ENCODE measurements around the gene RNF223. TPM values are rescaled to one million over a fixed set of nuclear protein-coding genes. Genes with fewer than 3 reads are reported as not detected.

RNF223 gene
- total RNA-seq, 1 donor from 2014 or later: not detected

DNA sequence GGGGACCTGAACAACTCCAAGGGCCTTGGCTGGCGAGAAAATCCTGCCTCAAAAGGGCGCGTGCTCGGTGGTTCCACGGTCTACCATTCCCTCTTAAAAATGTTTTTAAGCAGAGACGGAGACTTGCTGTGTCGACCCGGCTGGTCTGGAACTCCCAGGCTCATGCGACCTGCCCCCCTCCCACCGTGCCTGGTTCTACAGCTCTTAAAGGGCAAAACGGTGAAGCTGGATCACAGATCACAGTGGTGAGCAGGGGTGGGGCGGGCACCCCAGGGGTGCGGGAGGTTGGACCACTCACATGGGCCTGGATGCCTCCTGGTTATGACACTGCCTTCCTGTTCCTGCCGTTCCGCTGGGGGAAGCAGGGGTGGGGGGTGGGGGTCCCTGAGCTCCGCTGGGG, 46.0 kb upstream of the RNF223 start:
- Histone ChIP-seq H3K9me3 (replicated peaks) (no peaks in the 10 kb centered on the region), H3K4me3 (no peak overlapping the region), H3K27me3 (ENCODE audit: low read depth) (peaks cover 47% of the 10 kb centered on the region), H3K4me1 (peaks cover 21% of the 10 kb centered on the region), H3K36me3 (no peaks in the 10 kb centered on the region), H3K27ac (replicated peaks) (no peak overlapping the region)
- intact Hi-C loops (cut with micrococcal nuclease): no loop called here
- DNase-seq: peak; percentile 10
- TF ChIP-seq, protein P1, sequence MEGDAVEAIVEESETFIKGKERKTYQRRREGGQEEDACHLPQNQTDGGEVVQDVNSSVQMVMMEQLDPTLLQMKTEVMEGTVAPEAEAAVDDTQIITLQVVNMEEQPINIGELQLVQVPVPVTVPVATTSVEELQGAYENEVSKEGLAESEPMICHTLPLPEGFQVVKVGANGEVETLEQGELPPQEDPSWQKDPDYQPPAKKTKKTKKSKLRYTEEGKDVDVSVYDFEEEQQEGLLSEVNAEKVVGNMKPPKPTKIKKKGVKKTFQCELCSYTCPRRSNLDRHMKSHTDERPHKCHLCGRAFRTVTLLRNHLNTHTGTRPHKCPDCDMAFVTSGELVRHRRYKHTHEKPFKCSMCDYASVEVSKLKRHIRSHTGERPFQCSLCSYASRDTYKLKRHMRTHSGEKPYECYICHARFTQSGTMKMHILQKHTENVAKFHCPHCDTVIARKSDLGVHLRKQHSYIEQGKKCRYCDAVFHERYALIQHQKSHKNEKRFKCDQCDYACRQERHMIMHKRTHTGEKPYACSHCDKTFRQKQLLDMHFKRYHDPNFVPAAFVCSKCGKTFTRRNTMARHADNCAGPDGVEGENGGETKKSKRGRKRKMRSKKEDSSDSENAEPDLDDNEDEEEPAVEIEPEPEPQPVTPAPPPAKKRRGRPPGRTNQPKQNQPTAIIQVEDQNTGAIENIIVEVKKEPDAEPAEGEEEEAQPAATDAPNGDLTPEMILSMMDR (IDR thresholded peaks at IDR 0.05; ENCODE audit: borderline replicate concordance): no peak

DNA sequence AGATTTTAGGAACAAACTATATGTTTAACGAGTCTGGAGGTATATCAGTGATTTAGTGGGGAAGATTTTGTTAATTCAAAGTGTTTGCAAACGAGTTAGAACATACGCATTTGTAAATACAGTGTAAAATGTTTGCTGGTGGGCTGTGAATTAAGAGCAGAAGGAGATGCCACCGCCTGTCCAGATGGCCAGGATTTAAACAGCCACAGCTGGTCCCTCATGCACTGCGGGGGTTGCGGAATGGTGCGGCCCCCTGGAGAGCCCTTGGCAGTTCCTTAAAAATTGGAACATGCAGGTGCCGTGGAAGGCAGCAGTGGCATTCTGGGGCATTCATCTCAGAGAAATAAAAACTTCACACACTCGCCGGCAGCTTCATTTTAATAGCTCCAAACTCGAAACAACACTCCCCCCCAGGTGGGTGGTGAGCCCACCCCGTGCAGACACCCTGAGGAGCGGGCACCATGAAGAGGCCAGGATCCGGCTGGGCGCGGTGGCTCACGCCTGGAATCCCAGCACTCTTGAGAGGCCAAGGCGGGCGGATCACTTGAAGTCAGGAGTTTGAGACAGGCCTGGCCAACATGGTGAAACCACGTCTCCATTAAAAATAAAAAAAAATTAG, 45.3 kb upstream of the RNF223 start:
- intact Hi-C loops (cut with micrococcal nuclease): no loop called here

DNA sequence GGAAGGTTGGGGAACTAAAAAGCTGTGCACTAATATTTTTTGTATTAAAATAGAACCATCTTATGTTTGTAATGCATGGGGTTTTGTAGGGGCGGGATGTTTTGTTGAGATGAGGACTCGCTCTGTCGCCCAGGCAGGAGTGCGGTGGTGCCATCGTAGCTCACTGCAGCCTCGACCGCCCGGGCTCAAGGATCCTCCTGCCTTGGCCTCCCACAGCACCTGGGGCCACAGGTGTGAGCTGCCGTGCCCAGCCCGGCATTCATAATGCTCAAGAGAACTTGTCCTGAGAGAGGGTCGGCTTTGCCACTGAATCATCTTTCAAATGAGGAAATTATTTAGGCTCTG, 44.7 kb upstream of the RNF223 start:
- Histone ChIP-seq H3K36me3 (no peaks in the 10 kb centered on the region), H3K27me3 (ENCODE audit: low read depth) (peaks cover 47% of the 10 kb centered on the region), H3K4me1 (peaks cover 26% of the 10 kb centered on the region), H3K4me3 (no peak overlapping the region), H3K9me3 (replicated peaks) (no peaks in the 10 kb centered on the region), H3K27ac (replicated peaks) (no peak overlapping the region)
- DNase-seq: no peak
- TF ChIP-seq, protein P1 (IDR thresholded peaks at IDR 0.05; ENCODE audit: borderline replicate concordance): no peak
- intact Hi-C loops (cut with micrococcal nuclease): no loop called here

More for the DNA sequence above, 45.3 kb upstream of the RNF223 start:
- no peak overlapping the region for H3K4me3 ChIP-seq
- H3K27ac ChIP-seq (replicated peaks): no peak overlapping the region
- TF ChIP-seq, protein P1 (IDR thresholded peaks at IDR 0.05; ENCODE audit: borderline replicate concordance): no peak
- no peak for DNase-seq
- peaks cover 47% of the 10 kb centered on the region for H3K27me3 ChIP-seq (ENCODE audit: low read depth)
- H3K36me3 ChIP-seq: no peaks in the 10 kb centered on the region
- H3K4me1 ChIP-seq: peaks cover 26% of the 10 kb centered on the region
- H3K9me3 ChIP-seq (replicated peaks): no peaks in the 10 kb centered on the region

GRCh38 chr1:1118011-1118875, 44.1 kb upstream of the RNF223 start:
- H3K4me3 ChIP-seq: no peak overlapping the region
- intact Hi-C loops (cut with micrococcal nuclease): no loop called here
- H3K27me3 ChIP-seq (ENCODE audit: low read depth): peaks cover 47% of the 10 kb centered on the region
- peaks cover 4% of the 10 kb centered on the region for H3K36me3 ChIP-seq
- H3K27ac ChIP-seq (replicated peaks): no peak overlapping the region
- peak; percentile 10 for DNase-seq
- TF ChIP-seq, protein P1 (IDR thresholded peaks at IDR 0.05; ENCODE audit: borderline replicate concordance): no peak
- H3K9me3 ChIP-seq (replicated peaks): peaks cover 5% of the 10 kb centered on the region
- peaks cover 26% of the 10 kb centered on the region for H3K4me1 ChIP-seq

DNA sequence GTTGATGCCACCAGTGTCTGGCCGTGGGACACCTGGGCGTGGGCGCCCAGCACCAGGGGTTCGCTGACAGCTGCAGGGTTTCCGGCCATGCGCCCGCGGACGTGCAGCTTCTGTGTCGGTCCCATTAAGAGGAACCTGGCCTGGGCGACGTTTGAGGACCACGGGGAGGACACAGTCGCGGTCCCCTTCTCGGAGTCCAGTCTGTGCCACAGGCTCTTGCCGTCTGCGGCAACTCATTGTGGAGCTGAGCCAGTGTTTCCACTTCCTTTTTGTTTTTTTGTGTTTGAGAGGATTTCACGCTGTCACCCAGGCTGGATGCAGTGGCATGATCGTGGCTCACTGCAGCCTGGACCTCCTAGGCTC, 43.3 kb upstream of the RNF223 start:
- Histone ChIP-seq H3K9me3 (replicated peaks) (peaks cover 12% of the 10 kb centered on the region), H3K4me1 (peaks cover 24% of the 10 kb centered on the region), H3K27me3 (ENCODE audit: low read depth) (peaks cover 47% of the 10 kb centered on the region), H3K36me3 (peaks cover 12% of the 10 kb centered on the region), H3K27ac (replicated peaks) (no peak overlapping the region), H3K4me3 (no peak overlapping the region)
- intact Hi-C loops (cut with micrococcal nuclease): no loop called here
- TF ChIP-seq, protein P1 (IDR thresholded peaks at IDR 0.05; ENCODE audit: borderline replicate concordance): no peak
- DNase-seq: peak; percentile 13
